Endothelial cell of umbilical vein (primary cell): ENCODE measurements around the gene ARHGEF16.

Experiments
- EZH2 ChIP-seq: IDR thresholded peaks from 2 replicates; pipeline ENCODE4 v1.6.1; 2012; ENCODE audit warnings: borderline replicate concordance, low read depth, mild to moderate bottlenecking, moderate library complexity, low read length, inconsistent platforms; ENCODE audit not compliant: severe bottlenecking
- FOS ChIP-seq: IDR thresholded peaks from 2 replicates; pipeline ENCODE4 v1.6.1; 2011; ENCODE audit warnings: mild to moderate bottlenecking, low read length, moderate library complexity, borderline replicate concordance; ENCODE audit not compliant: insufficient read depth
- JUN ChIP-seq: IDR thresholded peaks from 2 replicates; pipeline ENCODE4 v1.6.1; 2011; ENCODE audit warnings: borderline replicate concordance, low read depth; ENCODE audit not compliant: insufficient read length, insufficient read depth
- POLR2A ChIP-seq: IDR thresholded peaks from 2 replicates; pipeline ENCODE4 v1.6.1; 2012; ENCODE audit warnings: low read depth, mild to moderate bottlenecking, control low read depth, low read length
- POLR2AphosphoS5 ChIP-seq: IDR thresholded peaks from 2 replicates; pipeline ENCODE4 v1.6.1; 2012; ENCODE audit warnings: low read depth, mild to moderate bottlenecking, control low read depth, low read length, moderate library complexity; ENCODE audit not compliant: insufficient read depth
- TF ChIP-seq, protein P1 (sequence below): IDR thresholded peaks from 2 replicates; pipeline ENCODE4 v1.6.1; 2011; ENCODE audit not compliant: insufficient read depth, insufficient read length
- TF ChIP-seq, protein P2 (sequence below), 2 donors: IDR thresholded peaks; 1 replicate in 1 of 2; 2 replicates in 1 of 2; pipeline ENCODE4 v1.5.1; 2011; ENCODE audit warnings: low read length in 2 of 2, mild to moderate bottlenecking in 2 of 2, moderate library complexity in 2 of 2, control low read depth in 1 of 2, inconsistent platforms in 1 of 2, low read depth in 1 of 2; ENCODE audit not compliant: insufficient read depth in 1 of 2; ENCODE audit errors: extremely low read depth in 1 of 2

DNA sequence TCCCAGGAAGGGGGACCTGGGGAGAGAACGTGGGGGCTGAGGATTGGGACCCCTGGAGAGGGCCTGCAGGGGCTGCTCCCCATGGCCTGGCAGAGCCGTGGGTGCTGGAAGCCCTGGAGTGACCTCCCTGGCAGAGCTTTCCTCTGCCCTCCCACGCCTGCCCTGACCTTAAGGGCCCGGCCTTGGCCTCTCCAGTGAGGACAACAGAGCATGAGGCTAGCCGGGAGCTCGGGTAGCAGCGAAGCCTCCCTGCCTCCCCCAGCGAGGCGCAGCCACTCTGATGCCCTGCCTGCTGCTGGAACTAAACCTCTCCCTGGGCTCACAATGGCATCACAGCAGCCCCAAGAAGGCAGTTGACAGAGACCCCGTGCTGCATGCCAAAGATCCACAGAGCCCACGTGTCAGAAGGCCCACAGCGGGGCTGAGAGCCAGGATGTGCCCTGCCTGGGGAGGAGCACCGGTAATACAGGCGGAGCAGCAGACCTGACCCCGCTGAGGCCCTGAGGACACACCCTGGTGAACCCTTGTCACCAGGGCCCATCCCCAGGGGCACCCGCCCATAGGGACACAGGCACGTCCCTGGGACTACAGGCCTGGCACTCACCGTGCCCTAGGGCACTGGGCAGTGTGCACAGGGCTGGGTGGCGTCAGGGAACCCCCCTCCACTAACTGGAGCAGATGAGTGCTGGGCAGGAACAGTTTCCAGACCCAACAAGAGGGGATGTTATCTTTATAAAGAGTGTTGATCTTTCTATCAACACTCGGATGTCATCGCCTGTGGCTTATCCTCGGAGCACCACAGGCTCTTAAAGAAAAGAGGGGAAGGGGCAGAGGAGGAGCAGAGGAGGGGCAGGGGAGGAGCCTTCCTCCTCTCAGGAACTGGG is 48.4 kb downstream of the ARHGEF16 start:
- TF ChIP-seq POLR2A (no peak), POLR2AphosphoS5 (no peak), EZH2 (no peak), FOS (no peak), JUN (no peak)
- TF ChIP-seq, protein P1, sequence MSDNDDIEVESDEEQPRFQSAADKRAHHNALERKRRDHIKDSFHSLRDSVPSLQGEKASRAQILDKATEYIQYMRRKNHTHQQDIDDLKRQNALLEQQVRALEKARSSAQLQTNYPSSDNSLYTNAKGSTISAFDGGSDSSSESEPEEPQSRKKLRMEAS: no peak
- TF ChIP-seq, protein P2, sequence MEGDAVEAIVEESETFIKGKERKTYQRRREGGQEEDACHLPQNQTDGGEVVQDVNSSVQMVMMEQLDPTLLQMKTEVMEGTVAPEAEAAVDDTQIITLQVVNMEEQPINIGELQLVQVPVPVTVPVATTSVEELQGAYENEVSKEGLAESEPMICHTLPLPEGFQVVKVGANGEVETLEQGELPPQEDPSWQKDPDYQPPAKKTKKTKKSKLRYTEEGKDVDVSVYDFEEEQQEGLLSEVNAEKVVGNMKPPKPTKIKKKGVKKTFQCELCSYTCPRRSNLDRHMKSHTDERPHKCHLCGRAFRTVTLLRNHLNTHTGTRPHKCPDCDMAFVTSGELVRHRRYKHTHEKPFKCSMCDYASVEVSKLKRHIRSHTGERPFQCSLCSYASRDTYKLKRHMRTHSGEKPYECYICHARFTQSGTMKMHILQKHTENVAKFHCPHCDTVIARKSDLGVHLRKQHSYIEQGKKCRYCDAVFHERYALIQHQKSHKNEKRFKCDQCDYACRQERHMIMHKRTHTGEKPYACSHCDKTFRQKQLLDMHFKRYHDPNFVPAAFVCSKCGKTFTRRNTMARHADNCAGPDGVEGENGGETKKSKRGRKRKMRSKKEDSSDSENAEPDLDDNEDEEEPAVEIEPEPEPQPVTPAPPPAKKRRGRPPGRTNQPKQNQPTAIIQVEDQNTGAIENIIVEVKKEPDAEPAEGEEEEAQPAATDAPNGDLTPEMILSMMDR (IDR thresholded peaks at IDR 0.05; ENCODE audit: extremely low read depth in 1 of 2, insufficient read depth in 1 of 2, low read depth in 1 of 2, low read length in 2 of 2): no peak
